Measurements from ENCODE around the gene MRS2.
"Not testable (repeated sequence)": the region's sequence is repeated elsewhere in the genome, so short reads cannot be mapped to it uniquely, and the experiment has no call there.

MRS2 gene

GRCh38 chr6:24391208-24391607 is 11.5 kb upstream of the MRS2 start:
- no peak for DNase-seq

DNA sequence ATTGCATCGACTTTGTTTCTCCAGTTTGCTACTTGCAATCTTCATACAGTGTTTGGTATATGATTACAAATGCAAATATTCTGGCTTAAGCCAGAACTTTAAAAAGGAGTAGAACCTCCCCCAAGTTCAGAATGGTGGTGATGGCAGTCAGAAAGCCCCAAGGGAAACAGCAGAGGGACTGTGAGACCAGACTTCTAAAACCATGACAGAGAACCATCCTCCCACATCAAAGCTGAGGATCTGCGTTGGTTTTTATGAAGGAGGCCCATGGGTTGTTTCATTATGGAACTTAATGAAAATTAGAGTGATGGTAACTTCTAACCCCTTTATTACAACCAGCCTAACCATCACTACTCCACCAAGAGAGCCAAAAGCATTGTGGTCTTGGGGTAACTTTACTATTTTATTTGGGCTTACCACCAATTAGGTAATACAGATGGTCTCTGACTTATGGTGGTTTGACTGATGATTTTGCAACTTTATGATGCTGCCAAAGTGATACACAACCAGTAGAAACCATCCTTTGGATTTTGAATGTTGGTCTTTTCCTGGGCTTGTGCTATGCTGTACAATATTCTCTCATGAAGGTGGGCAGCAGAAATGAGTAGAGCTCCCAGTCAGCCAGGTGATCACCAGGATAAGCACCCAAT is 10.9 kb upstream of the MRS2 start:
- no peak for DNase-seq

- no peak for DNase-seq
These were observed 8.5 kb upstream of the MRS2 start for GRCh38 chr6:24394061-24394779.

GRCh38 chr6:24394780-24395437 is 7.8 kb upstream of the MRS2 start:
- no peak for DNase-seq

DNA sequence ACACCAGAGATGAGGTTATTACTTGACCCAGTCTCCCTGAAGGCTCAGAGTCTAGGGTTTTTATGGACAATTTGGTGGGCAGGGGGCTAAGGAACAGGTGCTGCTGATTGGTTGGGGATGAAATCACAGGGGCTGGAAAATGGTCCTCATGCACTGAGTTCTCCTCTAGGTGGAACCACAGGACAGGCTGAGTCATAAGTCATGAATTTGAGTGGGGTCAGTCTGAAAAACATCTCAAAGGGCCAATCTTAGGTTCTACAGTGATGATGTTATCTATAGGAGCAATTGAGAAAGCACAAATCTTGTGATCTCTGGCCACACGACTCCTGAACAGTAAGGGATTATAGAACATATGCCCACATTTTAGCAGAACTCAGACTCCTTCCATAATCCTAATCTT is 5.9 kb upstream of the MRS2 start:
- DNase-seq = no peak

GRCh38 chr6:24397631-24398030 is 5.1 kb upstream of the MRS2 start:
- no peak for DNase-seq

- not testable (repeated sequence) for DNase-seq
These were observed 2.4 kb upstream of the MRS2 start for GRCh38 chr6:24400045-24401039.

DNA sequence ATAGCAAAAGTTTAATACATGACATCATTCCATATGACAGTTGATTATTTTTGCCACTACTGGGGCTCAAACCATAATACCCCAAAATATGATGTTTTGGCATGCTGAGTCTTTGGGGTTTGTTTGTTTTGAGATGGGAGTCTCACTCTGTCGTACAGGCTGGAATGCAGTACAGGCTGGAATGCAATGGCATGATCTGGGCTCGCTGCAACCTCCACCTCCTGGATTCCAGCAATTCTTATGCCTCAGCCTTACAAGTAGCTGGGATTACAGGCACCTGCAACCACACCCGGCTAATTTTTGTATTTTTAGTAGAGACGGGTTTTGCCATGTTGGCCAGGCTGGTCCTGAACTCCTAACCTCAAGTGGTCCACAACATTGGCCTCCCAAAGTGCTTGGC is 1.3 kb upstream of the MRS2 start:
- no peak for DNase-seq

GRCh38 chr6:24403501-24403824 is 727 bp downstream of the MRS2 start:
- DNase-seq = peak; percentile 32

DNA sequence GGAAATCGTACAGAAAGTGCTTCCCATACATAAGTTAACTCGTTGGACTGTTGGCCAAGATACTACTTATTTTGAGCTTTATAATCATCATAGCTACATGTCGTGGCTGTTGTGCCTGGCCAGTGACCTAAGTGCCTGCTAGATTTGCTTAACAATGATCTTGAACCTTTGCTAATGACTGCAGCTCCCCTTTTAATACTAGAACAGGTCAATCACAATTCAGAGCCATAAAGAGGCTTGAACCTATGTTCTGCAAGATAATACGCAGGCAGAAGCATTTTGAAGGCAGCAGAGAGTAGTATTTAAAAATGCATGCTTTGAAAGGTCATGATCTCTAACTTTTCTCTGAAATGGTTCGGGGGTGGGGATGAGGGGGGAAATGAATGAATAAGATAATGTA is 2.5 kb downstream of the MRS2 start:
- no peak for DNase-seq

DNA sequence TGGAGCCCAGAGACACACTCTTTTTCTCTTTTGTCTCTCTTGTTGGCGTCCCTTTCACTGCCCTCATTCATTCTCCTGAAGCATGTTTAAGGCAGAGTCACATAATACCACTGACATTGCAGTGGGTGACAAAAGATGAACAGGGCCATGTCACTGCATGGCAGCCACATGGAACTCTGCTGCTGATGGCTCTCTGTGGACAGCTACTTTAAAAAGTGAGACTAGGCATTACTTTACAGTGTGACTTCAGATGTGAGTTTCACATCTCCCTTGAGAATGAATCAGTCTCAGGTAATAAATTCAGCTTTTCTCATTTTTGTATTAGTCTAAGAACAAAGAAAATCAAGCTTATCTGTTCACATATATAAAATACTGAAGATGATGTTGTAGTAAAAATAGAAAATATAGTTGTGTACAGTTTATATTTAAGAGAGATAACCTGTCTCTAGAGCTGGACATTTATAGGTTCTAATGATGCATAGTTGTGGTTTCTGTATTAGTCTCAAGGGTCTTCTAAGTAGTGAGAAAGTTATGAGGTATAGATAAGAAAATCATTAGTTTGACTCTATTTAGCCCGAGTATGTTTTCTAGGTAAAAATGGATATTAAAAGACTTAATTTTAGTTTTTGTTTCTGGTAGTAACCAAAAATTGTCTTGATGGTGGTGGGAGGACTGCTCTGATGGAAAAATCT is 6.1 kb downstream of the MRS2 start:
- DNase-seq = no peak

- no peak for DNase-seq
These were observed 7.9 kb downstream of the MRS2 start for GRCh38 chr6:24410622-24411021.

GRCh38 chr6:24412294-24412693 is 9.6 kb downstream of the MRS2 start:
- DNase-seq = no peak

DNA sequence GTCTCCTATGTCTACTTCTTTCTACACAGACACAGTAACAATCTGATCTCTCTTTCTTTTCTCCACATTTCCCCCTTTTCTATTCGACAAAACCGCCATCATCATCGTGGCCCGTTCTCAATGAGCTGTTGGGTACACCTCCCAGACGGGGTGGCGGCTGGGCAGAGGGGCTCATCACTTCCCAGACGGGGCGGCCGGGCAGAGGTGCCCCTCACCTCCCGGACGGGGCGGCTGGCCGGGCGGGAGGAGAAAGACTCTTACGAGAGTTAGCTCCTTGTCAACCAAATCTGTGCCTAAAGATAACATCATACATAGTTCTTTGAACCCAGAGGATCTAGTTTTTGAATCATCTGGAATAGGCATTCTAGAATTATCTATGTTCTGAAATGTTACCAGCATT is 11.8 kb downstream of the MRS2 start:
- not testable (repeated sequence) for DNase-seq

- no peak for DNase-seq
These were observed 13.0 kb downstream of the MRS2 start for GRCh38 chr6:24415753-24416152.

- no peak for DNase-seq
These were observed 16.8 kb downstream of the MRS2 start for GRCh38 chr6:24419526-24419925.

DNA sequence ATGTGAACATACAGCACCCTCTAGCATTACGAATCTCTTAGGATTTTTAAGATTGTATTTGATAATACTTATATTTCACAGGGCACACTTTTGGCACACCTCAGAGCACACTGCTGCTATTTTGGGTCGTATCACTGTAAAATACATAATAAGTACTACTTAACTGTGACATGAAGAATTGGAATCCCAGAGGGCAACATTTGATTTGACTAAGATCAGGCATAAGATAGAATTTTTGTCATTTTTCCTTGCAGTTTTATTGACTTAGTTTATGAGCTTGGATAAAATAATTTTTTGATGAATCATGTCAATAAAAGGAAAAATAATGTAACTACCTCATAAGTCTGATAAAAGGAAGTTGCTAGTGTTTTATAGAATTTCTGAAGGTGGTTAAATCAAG is 22.4 kb downstream of the MRS2 start:
- DNase-seq = no peak

- DNase-seq = no peak
These were observed 24.2 kb downstream of the MRS2 start for GRCh38 chr6:24426729-24427446.

- DNase-seq = no peak
These were observed 25.9 kb downstream of the MRS2 start for GRCh38 chr6:24428615-24429014.

GRCh38 chr6:24429146-24429545 is 26.4 kb downstream of the MRS2 start:
- DNase-seq = no peak

DNA sequence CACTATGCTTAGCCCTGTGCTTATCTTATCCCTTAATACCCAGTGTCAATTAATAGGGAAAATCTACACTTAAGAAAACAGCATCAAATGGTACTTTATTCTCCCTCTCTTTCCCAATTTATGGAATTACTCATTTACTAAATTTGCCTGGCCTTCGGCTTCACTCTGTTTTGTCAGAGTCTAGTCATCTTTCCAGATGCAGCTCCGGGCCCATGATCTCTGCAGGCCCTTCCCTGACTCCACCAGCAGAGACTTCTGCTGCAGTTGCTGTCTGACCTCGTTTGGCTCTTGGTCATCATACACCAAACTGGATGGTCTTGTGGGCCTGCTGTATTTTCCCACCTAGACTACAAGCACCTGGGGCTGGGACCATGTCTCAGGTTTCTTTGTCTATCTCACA is 27.4 kb downstream of the MRS2 start:
- no peak for DNase-seq

DNA sequence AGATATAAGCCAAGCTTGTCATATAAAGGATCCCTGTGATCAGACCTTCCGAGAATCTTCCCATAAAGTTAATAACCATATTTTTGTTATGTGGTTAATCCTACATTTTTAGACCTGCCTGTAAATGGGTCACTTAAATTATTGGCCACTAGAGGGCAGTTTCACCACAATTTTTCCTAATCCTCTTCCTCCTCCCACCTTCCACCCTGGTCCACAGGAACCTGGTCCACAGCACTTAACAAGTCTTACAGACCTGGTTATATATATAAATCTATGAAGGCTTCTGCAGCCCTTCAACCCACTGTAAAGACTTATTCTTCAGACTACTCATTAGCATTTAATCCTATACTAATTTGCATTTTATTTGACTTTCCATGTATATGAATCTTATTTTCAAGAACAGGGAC is 28.3 kb downstream of the MRS2 start:
- peak; percentile 73 for DNase-seq

Measured in NCI-H2029 treated with DMSO at 0.1 percent for 48 hours (cell line).